ENCODE results near the gene NSUN6.

NSUN6 gene

GRCh38 chr10:18563003-18563726 lies 88.2 kb downstream of the NSUN6 start:
- in situ Hi-C loops (cut with MboI; ENCODE audit: low sequenced_read_pairs) = no loop called here

GRCh38 chr10:18561861-18562551 lies 89.4 kb downstream of the NSUN6 start:
- in situ Hi-C loops (cut with MboI; ENCODE audit: low sequenced_read_pairs) = no loop called here

- in situ Hi-C loops (cut with MboI; ENCODE audit: low sequenced_read_pairs) = no loop called here
These were observed 93.4 kb downstream of the NSUN6 start for GRCh38 chr10:18557960-18558359.

GRCh38 chr10:18556522-18557147 lies 94.8 kb downstream of the NSUN6 start:
- in situ Hi-C loops (cut with MboI; ENCODE audit: low sequenced_read_pairs) = no loop called here

- in situ Hi-C loops (cut with MboI; ENCODE audit: low sequenced_read_pairs) = no loop called here
These were observed 96.9 kb downstream of the NSUN6 start for GRCh38 chr10:18554479-18554878.

- in situ Hi-C loops (cut with MboI; ENCODE audit: low sequenced_read_pairs) = no loop called here
These were observed 99.9 kb downstream of the NSUN6 start for GRCh38 chr10:18551473-18551872.

- in situ Hi-C loops (cut with MboI; ENCODE audit: low sequenced_read_pairs) = no loop called here
These were observed 102.3 kb downstream of the NSUN6 start for GRCh38 chr10:18549105-18549504.

- in situ Hi-C loops (cut with MboI; ENCODE audit: low sequenced_read_pairs) = no loop called here
These were observed 105.6 kb downstream of the NSUN6 start for GRCh38 chr10:18545621-18546305.

- in situ Hi-C loops (cut with MboI; ENCODE audit: low sequenced_read_pairs) = no loop called here
These were observed 108.6 kb downstream of the NSUN6 start for GRCh38 chr10:18542832-18543231.

GRCh38 chr10:18540195-18540594 lies 111.2 kb downstream of the NSUN6 start:
- in situ Hi-C loops (cut with MboI; ENCODE audit: low sequenced_read_pairs) = no loop called here

- in situ Hi-C loops (cut with MboI; ENCODE audit: low sequenced_read_pairs) = no loop called here
These were observed 112.1 kb downstream of the NSUN6 start for GRCh38 chr10:18539335-18539734.

GRCh38 chr10:18533896-18534295 lies 117.5 kb downstream of the NSUN6 start:
- in situ Hi-C loops (cut with MboI; ENCODE audit: low sequenced_read_pairs) = no loop called here

- in situ Hi-C loops (cut with MboI; ENCODE audit: low sequenced_read_pairs) = no loop called here
These were observed 118.4 kb downstream of the NSUN6 start for GRCh38 chr10:18532881-18533535.

GRCh38 chr10:18528292-18528691 lies 123.1 kb downstream of the NSUN6 start:
- in situ Hi-C loops (cut with MboI; ENCODE audit: low sequenced_read_pairs) = no loop called here

GRCh38 chr10:18527687-18528086 lies 123.7 kb downstream of the NSUN6 start:
- in situ Hi-C loops (cut with MboI; ENCODE audit: low sequenced_read_pairs) = no loop called here

- in situ Hi-C loops (cut with MboI; ENCODE audit: low sequenced_read_pairs) = no loop called here
These were observed 127.5 kb downstream of the NSUN6 start for GRCh38 chr10:18523858-18524257.

GRCh38 chr10:18523025-18523424 lies 128.4 kb downstream of the NSUN6 start:
- in situ Hi-C loops (cut with MboI; ENCODE audit: low sequenced_read_pairs) = no loop called here

- in situ Hi-C loops (cut with MboI; ENCODE audit: low sequenced_read_pairs) = no loop called here
These were observed 134.5 kb downstream of the NSUN6 start for GRCh38 chr10:18516851-18517250.

- in situ Hi-C loops (cut with MboI; ENCODE audit: low sequenced_read_pairs) = no loop called here
These were observed 136.8 kb downstream of the NSUN6 start for GRCh38 chr10:18514537-18514936.

- in situ Hi-C loops (cut with MboI; ENCODE audit: low sequenced_read_pairs) = no loop called here
These were observed 142.8 kb downstream of the NSUN6 start for GRCh38 chr10:18508587-18508986.

Data from HL-60/S4 treated with retinoic acid at 250 ng/mL for 4 days and 3 days (cell line).